GM12865 (cell line): ENCODE data around the gene PRC1.

Experiments
- DNase-seq: peaks from one replicate; pipeline ENCODE4 v3.0.0; 2010; ENCODE audit warnings: low read depth
- H3K4me3 ChIP-seq: 2 replicates; pipeline ENCODE4 v1.5.1; 2011; ENCODE audit warnings: mild to moderate bottlenecking, low read depth, low read length, control low read depth
- CTCF ChIP-seq: IDR thresholded peaks from 2 replicates; pipeline ENCODE4 v1.5.1; 2011; ENCODE audit warnings: low read length, control low read depth, low read depth, inconsistent platforms; ENCODE audit not compliant: insufficient read depth; ENCODE audit errors: missing control alignments

PRC1 gene

GRCh38 chr15:90962021-90962420 lies 32.3 kb downstream of the PRC1 start:
- no peak for DNase-seq
- no peak overlapping the region for H3K4me3 ChIP-seq
- no peak for TF ChIP-seq CTCF

- no peak for DNase-seq
- no peak overlapping the region for H3K4me3 ChIP-seq
- TF ChIP-seq CTCF, result no peak
These were observed 33.8 kb downstream of the PRC1 start for GRCh38 chr15:90960298-90961091.

GRCh38 chr15:90959894-90960293 lies 34.4 kb downstream of the PRC1 start:
- no peak for TF ChIP-seq CTCF
- DNase-seq, result no peak
- no peak overlapping the region for H3K4me3 ChIP-seq

GRCh38 chr15:90959028-90959595 lies 35.2 kb downstream of the PRC1 start:
- no peak overlapping the region for H3K4me3 ChIP-seq
- no peak for DNase-seq
- no peak for TF ChIP-seq CTCF

GRCh38 chr15:90957791-90958190 lies 36.5 kb downstream of the PRC1 start:
- TF ChIP-seq CTCF, result no peak
- no peak overlapping the region for H3K4me3 ChIP-seq

GRCh38 chr15:90957031-90957790 lies 37.1 kb downstream of the PRC1 start:
- peak overlapping the region; percentile 79 for H3K4me3 ChIP-seq
- DNase-seq, result no peak
- no peak for TF ChIP-seq CTCF

More at GRCh38 chr15:90957791-90958190, 36.5 kb downstream of the PRC1 start:
- no peak for DNase-seq
